Heart left ventricle (tissue), 13 donors: ENCODE measurements around the gene ESPNL.

ENCODE experiments used
- POLR2A ChIP-seq, 2 donors: fragments of 450-650 bp; IDR thresholded peaks; one replicate each; pipeline ENCODE4 v1.6.1; 2017; ENCODE audit warnings: antibody characterized with exemption in 2 of 2, mild to moderate bottlenecking in 2 of 2, moderate library complexity in 2 of 2
- TF ChIP-seq, protein P1 (sequence below), 12 donors: fragments of 200-600 bp; sonication (generic) in 4 of 12; IDR thresholded peaks; one replicate each; pipeline versions ENCODE4 v1.5.0 to v1.8.0; 2018 to 2022; ENCODE audit warnings: antibody characterized with exemption in 12 of 12, mild to moderate bottlenecking in 5 of 12
- donor health status: ischemic (EF 13 %, LVEDD 7.1; RV severe dilation, severe dysfunction).
- donor health status: DM: no; HTN: yes; CAD: no.
- donor health status: DM: no; HTN: no; CAD: no.
- donor health status: ischemic (EF 25% LVEDD 6.9; RV normal size, moderate dysfunction).
- donor health status: ischemic (EF 25% LVEDD 5.7; RV mildly dilated, moderate dysfunction).
- donor health status: ischemic (EF 35%, LVEDD 5.7; RV mildly dilated, moderate dysfunction).
- donor health status: nonischemic (EF 11% LVEDD 7.7; RV severe dilation, severe dysfunction).
- donor health status: DM: yes; HTN: yes; CAD: no.
- donor health status: PGD.
- donor health status: ischemic (EF 29% LVEDD 5.4; RV normal size, mild dysfunction).
- donor health status: nonischemic (EF 23%, LVEDD 6.1; RV moderate dilation, normal function).

DNA sequence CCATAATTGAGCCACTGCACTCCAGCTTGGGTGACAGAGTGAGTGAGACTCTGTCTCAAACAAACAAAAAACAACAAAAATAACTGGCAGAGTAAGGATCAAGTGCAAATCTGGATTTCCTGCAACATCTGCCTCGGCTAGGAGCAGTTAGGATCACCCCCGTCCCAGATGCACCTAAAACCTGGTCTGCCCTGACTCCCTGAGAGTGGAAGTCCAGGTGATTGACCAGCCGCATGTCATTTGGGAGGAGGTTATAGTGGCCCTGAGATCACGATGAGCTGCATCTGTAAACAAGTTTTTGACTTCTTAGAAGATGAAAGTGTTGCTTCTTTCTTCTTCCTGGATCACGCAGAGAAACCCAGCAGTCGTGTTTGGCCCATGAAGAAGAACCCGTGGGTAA is 5.0 kb upstream of the ESPNL start:
- TF ChIP-seq, protein P1, sequence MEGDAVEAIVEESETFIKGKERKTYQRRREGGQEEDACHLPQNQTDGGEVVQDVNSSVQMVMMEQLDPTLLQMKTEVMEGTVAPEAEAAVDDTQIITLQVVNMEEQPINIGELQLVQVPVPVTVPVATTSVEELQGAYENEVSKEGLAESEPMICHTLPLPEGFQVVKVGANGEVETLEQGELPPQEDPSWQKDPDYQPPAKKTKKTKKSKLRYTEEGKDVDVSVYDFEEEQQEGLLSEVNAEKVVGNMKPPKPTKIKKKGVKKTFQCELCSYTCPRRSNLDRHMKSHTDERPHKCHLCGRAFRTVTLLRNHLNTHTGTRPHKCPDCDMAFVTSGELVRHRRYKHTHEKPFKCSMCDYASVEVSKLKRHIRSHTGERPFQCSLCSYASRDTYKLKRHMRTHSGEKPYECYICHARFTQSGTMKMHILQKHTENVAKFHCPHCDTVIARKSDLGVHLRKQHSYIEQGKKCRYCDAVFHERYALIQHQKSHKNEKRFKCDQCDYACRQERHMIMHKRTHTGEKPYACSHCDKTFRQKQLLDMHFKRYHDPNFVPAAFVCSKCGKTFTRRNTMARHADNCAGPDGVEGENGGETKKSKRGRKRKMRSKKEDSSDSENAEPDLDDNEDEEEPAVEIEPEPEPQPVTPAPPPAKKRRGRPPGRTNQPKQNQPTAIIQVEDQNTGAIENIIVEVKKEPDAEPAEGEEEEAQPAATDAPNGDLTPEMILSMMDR (IDR thresholded peaks at IDR 0.05), result no peak
- no peak for TF ChIP-seq POLR2A (IDR thresholded peaks at IDR 0.05)
